Skeletal muscle tissue (tissue), 4 donors: Measurements from ENCODE around the gene CNTN5. TPM values are rescaled to one million over a fixed set of nuclear protein-coding genes. Genes with fewer than 3 reads are reported as not detected.

Experiments
- H3K27ac ChIP-seq: one replicate; pipeline ENCODE4 v1.7.0; 2013; ENCODE audit warnings: mild to moderate bottlenecking, low read depth, low read length, inconsistent platforms
- H3K27me3 ChIP-seq, 3 donors: one replicate each; pipeline ENCODE4 v1.7.0; 2013; ENCODE audit warnings: low read length in 3 of 3; ENCODE audit not compliant: control insufficient read depth in 3 of 3, insufficient read depth in 3 of 3
- H3K36me3 ChIP-seq, 3 donors: one replicate each; pipeline ENCODE4 v1.7.0; 2013; ENCODE audit warnings: low read length in 3 of 3; ENCODE audit not compliant: control insufficient read depth in 3 of 3, insufficient read depth in 3 of 3
- H3K4me1 ChIP-seq, 3 donors: one replicate each; pipeline ENCODE4 v1.7.0; 2013; ENCODE audit warnings: low read length in 3 of 3, mild to moderate bottlenecking in 3 of 3; ENCODE audit not compliant: control insufficient read depth in 3 of 3, insufficient read depth in 3 of 3
- H3K4me3 ChIP-seq, 3 donors: one replicate each; pipeline ENCODE4 v1.7.0; 2013; ENCODE audit warnings: low read length in 3 of 3
- H3K9ac ChIP-seq, 3 donors: one replicate each; pipeline ENCODE4 v1.7.0; 2013; ENCODE audit warnings: low read length in 3 of 3, mild to moderate bottlenecking in 3 of 3, moderate library complexity in 2 of 3, low read depth in 1 of 3
- H3K9me3 ChIP-seq, 3 donors: one replicate each; pipeline ENCODE4 v1.7.0; 2013; ENCODE audit warnings: low read length in 3 of 3; ENCODE audit not compliant: control insufficient read depth in 3 of 3
- total RNA-seq: library from RNA; depleted of rRNA; stranded (reverse); fragments of >200 nt; gene quantifications from one replicate; pipeline ENCODE4 v1.2.3, GENCODE V29; 2014
- donor health status: Osteomylitis.

Gene CNTN5
- total RNA-seq, 1 donor from 2014 or later: 10.4 TPM

- Histone ChIP-seq H3K4me1 (no peaks in the 10 kb centered on the region), H3K27ac (no peak overlapping the region), H3K9me3 (no peaks in the 10 kb centered on the region)
These were observed 983.2 kb downstream of the CNTN5 start for GRCh38 chr11:100003985-100004384.

GRCh38 chr11:100004541-100004940, 983.8 kb downstream of the CNTN5 start:
- H3K27ac ChIP-seq: no peak overlapping the region
- H3K9me3 ChIP-seq: no peaks in the 10 kb centered on the region
- no peaks in the 10 kb centered on the region for H3K36me3 ChIP-seq
- no peaks in the 10 kb centered on the region for H3K4me1 ChIP-seq
- no peaks in the 10 kb centered on the region for H3K27me3 ChIP-seq
- H3K4me3 ChIP-seq: no peak overlapping the region
- H3K9ac ChIP-seq: no peak overlapping the region

More at GRCh38 chr11:100003985-100004384, 983.2 kb downstream of the CNTN5 start:
- Histone ChIP-seq H3K36me3 (no peaks in the 10 kb centered on the region), H3K9ac (no peak overlapping the region), H3K27me3 (no peaks in the 10 kb centered on the region), H3K4me3 (no peak overlapping the region)

- Histone ChIP-seq H3K4me3 (no peak overlapping the region), H3K36me3 (no peaks in the 10 kb centered on the region), H3K27ac (no peak overlapping the region), H3K9me3 (no peaks in the 10 kb centered on the region), H3K4me1 (no peaks in the 10 kb centered on the region), H3K27me3 (no peaks in the 10 kb centered on the region), H3K9ac (no peak overlapping the region)
These were observed 987.7 kb downstream of the CNTN5 start for GRCh38 chr11:100008417-100008816.

- no peak overlapping the region for H3K27ac ChIP-seq
- no peak overlapping the region for H3K4me3 ChIP-seq
- no peaks in the 10 kb centered on the region for H3K4me1 ChIP-seq
- no peaks in the 10 kb centered on the region for H3K36me3 ChIP-seq
- H3K27me3 ChIP-seq: no peaks in the 10 kb centered on the region
- H3K9ac ChIP-seq: no peak overlapping the region
- no peaks in the 10 kb centered on the region for H3K9me3 ChIP-seq
These were observed 989.0 kb downstream of the CNTN5 start for GRCh38 chr11:100009728-100010127.

GRCh38 chr11:100010393-100010792, 989.6 kb downstream of the CNTN5 start:
- Histone ChIP-seq H3K9me3 (no peaks in the 10 kb centered on the region), H3K27me3 (no peaks in the 10 kb centered on the region), H3K4me1 (no peaks in the 10 kb centered on the region), H3K9ac (no peak overlapping the region), H3K27ac (no peak overlapping the region), H3K36me3 (no peaks in the 10 kb centered on the region), H3K4me3 (no peak overlapping the region)

- Histone ChIP-seq H3K27ac (no peak overlapping the region), H3K4me1 (no peaks in the 10 kb centered on the region), H3K9ac (no peak overlapping the region), H3K27me3 (no peaks in the 10 kb centered on the region), H3K4me3 (no peak overlapping the region), H3K36me3 (no peaks in the 10 kb centered on the region), H3K9me3 (no peaks in the 10 kb centered on the region)
These were observed 990.9 kb downstream of the CNTN5 start for GRCh38 chr11:100011697-100012096.

GRCh38 chr11:100013011-100013410, 992.3 kb downstream of the CNTN5 start:
- H3K4me1 ChIP-seq: no peaks in the 10 kb centered on the region
- H3K9ac ChIP-seq: no peak overlapping the region
- H3K4me3 ChIP-seq: no peak overlapping the region
- no peaks in the 10 kb centered on the region for H3K36me3 ChIP-seq
- H3K27ac ChIP-seq: no peak overlapping the region
- no peaks in the 10 kb centered on the region for H3K9me3 ChIP-seq
- no peaks in the 10 kb centered on the region for H3K27me3 ChIP-seq

GRCh38 chr11:100031973-100032372, 1011.2 kb downstream of the CNTN5 start:
- no peaks in the 10 kb centered on the region for H3K4me1 ChIP-seq
- no peak overlapping the region for H3K9ac ChIP-seq
- H3K36me3 ChIP-seq: no peaks in the 10 kb centered on the region
- H3K27ac ChIP-seq: no peak overlapping the region
- H3K27me3 ChIP-seq: no peaks in the 10 kb centered on the region
- H3K4me3 ChIP-seq: no peak overlapping the region
- H3K9me3 ChIP-seq: no peaks in the 10 kb centered on the region

GRCh38 chr11:100061006-100061405, 1040.3 kb downstream of the CNTN5 start:
- Histone ChIP-seq H3K27ac (no peak overlapping the region), H3K36me3 (no peaks in the 10 kb centered on the region), H3K4me1 (no peaks in the 10 kb centered on the region), H3K9me3 (no peaks in the 10 kb centered on the region), H3K4me3 (no peak overlapping the region), H3K27me3 (no peaks in the 10 kb centered on the region), H3K9ac (no peak overlapping the region)

GRCh38 chr11:100066399-100066798, 1045.7 kb downstream of the CNTN5 start:
- H3K36me3 ChIP-seq: no peaks in the 10 kb centered on the region
- no peaks in the 10 kb centered on the region for H3K27me3 ChIP-seq
- H3K4me1 ChIP-seq: no peaks in the 10 kb centered on the region
- no peak overlapping the region for H3K27ac ChIP-seq
- no peak overlapping the region for H3K4me3 ChIP-seq
- H3K9ac ChIP-seq: no peak overlapping the region
- no peaks in the 10 kb centered on the region for H3K9me3 ChIP-seq

GRCh38 chr11:100068116-100068515, 1047.4 kb downstream of the CNTN5 start:
- no peaks in the 10 kb centered on the region for H3K4me1 ChIP-seq
- no peak overlapping the region for H3K27ac ChIP-seq
- no peak overlapping the region for H3K9ac ChIP-seq

More at GRCh38 chr11:100068116-100068515, 1047.4 kb downstream of the CNTN5 start:
- Histone ChIP-seq H3K36me3 (no peaks in the 10 kb centered on the region), H3K9me3 (no peaks in the 10 kb centered on the region), H3K27me3 (no peaks in the 10 kb centered on the region), H3K4me3 (no peak overlapping the region)
